BLaER1 treated with 17β-estradiol and CSF1 and Interleukin-3, amounts not matched to agents 10 nM and 100 nM (cell line): Measurements from ENCODE around the gene FAM228B.

ENCODE experiments used
- H3K27ac ChIP-seq, 11 experiments: shearing (Covaris generic); formaldehyde crosslinking; 2 replicates each; pipeline ENCODE4 v1.8.1; 2022
- H3K27me3 ChIP-seq, 11 experiments: shearing (Covaris generic); formaldehyde crosslinking; 2 replicates each; pipeline ENCODE4 v1.8.1; 2022
- H3K36me3 ChIP-seq, 11 experiments: shearing (Covaris generic); formaldehyde crosslinking; 2 replicates each; pipeline ENCODE4 v1.8.1; 2022
- H3K4me1 ChIP-seq, 10 experiments: shearing (Covaris generic); formaldehyde crosslinking; 2 replicates each; pipeline ENCODE4 v1.8.1; 2022
- H3K4me2 ChIP-seq, 11 experiments: shearing (Covaris generic); formaldehyde crosslinking; 2 replicates each; pipeline ENCODE4 v1.8.1; 2022
- H3K4me3 ChIP-seq, 10 experiments: shearing (Covaris generic); formaldehyde crosslinking; 2 replicates each; pipeline ENCODE4 v1.8.1; 2022
- H3K9ac ChIP-seq, 11 experiments: shearing (Covaris generic); formaldehyde crosslinking; 2 replicates each; pipeline ENCODE4 v1.8.1; 2022
- H3K9me3 ChIP-seq, 11 experiments: shearing (Covaris generic); formaldehyde crosslinking; replicated peaks in 1 of 11; 2 replicates each; pipeline ENCODE4 v1.8.1; 2022
- H4K20me1 ChIP-seq, 11 experiments: shearing (Covaris generic); formaldehyde crosslinking; 2 replicates each; pipeline ENCODE4 v1.8.1; 2022
- Cebpa-rat ChIP-seq, 11 experiments: shearing (Covaris generic); IDR thresholded peaks; 2 replicates each; pipeline ENCODE4 v1.8.1; 2022

The FAM228B gene

GRCh38 chr2:24123195-24123921 lies at the start of gene FAM228B, which contains the start of gene PFN4:
FAM228B (plus strand) TSS chr2:24123469; CDS start chr2:24124362, 893 bp downstream.
PFN4 (minus strand) TSS chr2:24123334; CDS start chr2:24122535, 799 bp downstream.
- H3K4me3 ChIP-seq: peak within 1 kb of the TSS; percentile 67 to 88 (median 77)
- 0 out of 22 replicates have a peak, but pooled peaks cover 0 to 6% (median 0%) of the 10 kb centered on the region in 11 experiments for H3K36me3 ChIP-seq

GRCh38 chr2:24073816-24074215 lies 49.5 kb upstream of the FAM228B start:
- Histone ChIP-seq H3K4me2 (no peak overlapping the region), H3K27ac (no peak overlapping the region), H3K4me1 (peaks cover 26 to 37% (median 32%) of the 10 kb centered on the region in 10 experiments), H3K27me3 (no peaks in the 10 kb centered on the region), H3K36me3 (peaks cover 46 to 60% (median 57%) of the 10 kb centered on the region in 11 experiments), H3K9me3 (no peaks in the 10 kb centered on the region), H3K4me3 (no peak overlapping the region), H4K20me1 (peaks cover 11 to 78% (median 33%) of the 10 kb centered on the region in 11 experiments; a peak in 16 of 22 replicates), H3K9ac (no peak overlapping the region; a peak in 1 of 22 replicates)
- TF ChIP-seq Cebpa-rat (IDR thresholded peaks at IDR 0.05): no peak

More at GRCh38 chr2:24123195-24123921, at the start of gene FAM228B, which contains the start of gene PFN4:
- no peaks in the 10 kb centered on the region for H3K9me3 ChIP-seq
- TF ChIP-seq Cebpa-rat (IDR thresholded peaks at IDR 0.05): no peak
- peak within 1 kb of the TSS; percentile 82 to 93 (median 90) for H3K9ac ChIP-seq
- peak within 1 kb of the TSS; percentile 79 to 92 (median 87) for H3K27ac ChIP-seq
- no peaks in the 10 kb centered on the region for H4K20me1 ChIP-seq
- peak within 1 kb of the TSS; percentile 79 to 96 (median 89) for H3K4me2 ChIP-seq
- peaks cover 13 to 26% (median 19%) of the 10 kb centered on the region in 10 experiments for H3K4me1 ChIP-seq
- H3K27me3 ChIP-seq: no peaks in the 10 kb centered on the region

- H3K36me3 ChIP-seq: peaks cover 36 to 59% (median 48%) of the 10 kb centered on the region in 11 experiments
- no peaks in the 10 kb centered on the region for H3K9me3 ChIP-seq
- H3K9ac ChIP-seq: peak overlapping the region; percentile 81 to 94 (median 91)
- H3K27me3 ChIP-seq: no peaks in the 10 kb centered on the region
- H3K27ac ChIP-seq: peak overlapping the region in 10 of 11 experiments; percentile 71 to 91 (median 84); a peak in 18 of 22 replicates
- no peak for TF ChIP-seq Cebpa-rat (IDR thresholded peaks at IDR 0.05)
- H3K4me2 ChIP-seq: peak overlapping the region; percentile 76 to 97 (median 89)
- peaks cover 24 to 38% (median 29%) of the 10 kb centered on the region in 10 experiments for H3K4me1 ChIP-seq
- peaks cover 4 to 68% (median 21%) of the 10 kb centered on the region in 11 experiments; a peak in 16 of 22 replicates for H4K20me1 ChIP-seq
- peak overlapping the region; percentile 73 to 100 (median 87) for H3K4me3 ChIP-seq
Observed at GRCh38 chr2:24075259-24075658, 48.0 kb upstream of the FAM228B start.

DNA sequence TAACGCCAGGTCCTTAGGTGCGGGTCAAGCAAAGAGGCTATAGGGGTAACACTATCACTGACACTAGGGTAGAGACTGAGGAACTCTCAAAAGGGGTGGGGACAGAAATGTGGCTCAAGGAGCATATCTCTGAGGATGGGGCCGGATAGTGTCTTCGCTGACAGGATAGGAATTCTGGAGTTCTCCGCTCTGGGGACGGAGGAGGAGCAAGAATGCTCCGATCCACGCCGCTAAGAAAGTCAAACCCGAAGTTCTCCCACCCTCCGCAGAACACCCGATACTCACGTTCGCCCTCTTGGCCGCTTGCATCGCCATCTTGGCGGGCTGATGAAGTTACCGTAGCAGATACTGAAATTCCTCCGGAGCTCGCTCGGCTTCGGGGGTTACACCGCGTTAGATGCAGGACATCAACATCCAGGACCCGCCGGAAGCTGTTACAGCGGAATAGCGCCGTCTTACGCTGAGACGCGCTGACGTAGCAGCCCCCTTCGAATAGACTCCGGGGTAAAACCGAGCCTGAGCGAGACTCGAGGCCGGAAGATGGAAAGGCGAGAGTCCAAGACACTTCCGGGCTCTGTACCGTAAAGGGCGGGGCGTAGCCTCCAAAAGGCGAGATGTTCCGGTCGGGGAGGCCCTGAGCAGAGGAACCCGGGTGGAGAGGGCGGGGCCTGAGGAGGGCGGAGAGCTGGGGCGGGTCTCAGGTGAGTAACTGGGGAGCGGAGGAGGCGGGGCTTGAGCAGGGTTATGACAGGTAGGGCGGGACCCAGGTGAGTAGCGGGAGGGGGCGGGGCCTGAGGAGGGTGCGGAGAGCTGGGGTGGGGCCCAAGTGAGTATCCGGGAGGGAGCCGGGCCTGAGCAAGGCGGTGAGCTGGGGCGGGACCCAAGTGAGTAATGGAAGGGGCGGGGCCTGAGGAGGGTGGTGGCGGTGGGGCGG lies 47.1 kb upstream of the FAM228B start, which contains the start of gene SF3B6:
SF3B6 (minus strand) TSS at position 412 of the 934 bp plus-strand sequence; CDS start at position 315, 97 bp downstream.
- Histone ChIP-seq H3K27ac (peak within 1 kb of the TSS; percentile 71 to 91 (median 83)), H3K27me3 (no peaks in the 10 kb centered on the region), H4K20me1 (peaks cover 0 to 59% (median 17%) of the 10 kb centered on the region in 11 experiments; a peak in 15 of 22 replicates), H3K4me2 (peak within 1 kb of the TSS; percentile 90 to 98 (median 94)), H3K9ac (peak within 1 kb of the TSS; percentile 81 to 94 (median 91)), H3K4me1 (peaks cover 24 to 43% (median 29%) of the 10 kb centered on the region in 10 experiments), H3K4me3 (peak within 1 kb of the TSS; percentile 73 to 100 (median 87)), H3K36me3 (peaks cover 31 to 57% (median 43%) of the 10 kb centered on the region in 11 experiments), H3K9me3 (no peaks in the 10 kb centered on the region)
- no peak for TF ChIP-seq Cebpa-rat (IDR thresholded peaks at IDR 0.05)

- Histone ChIP-seq H3K9ac (peak overlapping the region; percentile 81 to 94 (median 91)), H4K20me1 (peaks cover 0 to 51% (median 12%) of the 10 kb centered on the region in 11 experiments; a peak in 14 of 22 replicates), H3K36me3 (peaks cover 26 to 57% (median 43%) of the 10 kb centered on the region in 11 experiments), H3K27me3 (no peaks in the 10 kb centered on the region), H3K27ac (peak overlapping the region; percentile 71 to 91 (median 83)), H3K9me3 (no peaks in the 10 kb centered on the region), H3K4me1 (peaks cover 24 to 51% (median 29%) of the 10 kb centered on the region in 10 experiments), H3K4me2 (peak overlapping the region; percentile 85 to 98 (median 93)), H3K4me3 (peak overlapping the region; percentile 73 to 100 (median 87))
- TF ChIP-seq Cebpa-rat (IDR thresholded peaks at IDR 0.05): no peak
Observed at GRCh38 chr2:24076849-24077534, 46.3 kb upstream of the FAM228B start.

DNA sequence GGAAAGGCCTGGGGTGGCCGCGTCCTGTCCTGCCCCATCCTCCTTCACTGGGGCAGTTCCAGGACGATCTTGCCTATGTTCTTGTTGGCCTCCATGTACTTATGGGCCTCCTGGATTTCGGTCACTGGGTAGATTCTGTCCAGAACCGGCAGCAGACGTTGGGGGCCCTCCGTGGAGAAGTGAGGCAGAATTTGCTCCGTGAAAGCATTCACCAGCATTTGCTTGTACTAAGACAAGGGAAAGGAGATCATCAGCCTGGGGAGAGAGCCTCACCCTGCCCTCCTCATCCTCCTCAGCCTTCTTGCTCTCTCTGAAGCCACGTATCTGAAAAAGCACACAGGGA lies 45.8 kb upstream of the FAM228B start:
- no peak for TF ChIP-seq Cebpa-rat (IDR thresholded peaks at IDR 0.05)
- Histone ChIP-seq H3K9me3 (no peaks in the 10 kb centered on the region), H3K4me1 (peaks cover 24 to 56% (median 29%) of the 10 kb centered on the region in 10 experiments), H4K20me1 (peaks cover 0 to 46% (median 7%) of the 10 kb centered on the region in 11 experiments; a peak in 10 of 22 replicates), H3K27ac (peak overlapping the region; percentile 71 to 91 (median 83)), H3K36me3 (peaks cover 20 to 57% (median 41%) of the 10 kb centered on the region in 11 experiments), H3K9ac (peak overlapping the region; percentile 81 to 94 (median 91)), H3K27me3 (no peaks in the 10 kb centered on the region), H3K4me2 (peak overlapping the region; percentile 85 to 98 (median 93)), H3K4me3 (peak overlapping the region; percentile 73 to 100 (median 87))

GRCh38 chr2:24077879-24078278 lies 45.4 kb upstream of the FAM228B start:
- no peaks in the 10 kb centered on the region for H3K9me3 ChIP-seq
- no peak for TF ChIP-seq Cebpa-rat (IDR thresholded peaks at IDR 0.05)
- peaks cover 24 to 60% (median 31%) of the 10 kb centered on the region in 10 experiments for H3K4me1 ChIP-seq
- peak overlapping the region; percentile 71 to 91 (median 83); a peak in 21 of 22 replicates for H3K27ac ChIP-seq
- H3K36me3 ChIP-seq: peaks cover 17 to 57% (median 41%) of the 10 kb centered on the region in 11 experiments
- peak overlapping the region; percentile 81 to 94 (median 91) for H3K9ac ChIP-seq
- H4K20me1 ChIP-seq: peaks cover 0 to 42% (median 4%) of the 10 kb centered on the region in 11 experiments; a peak in 10 of 22 replicates
- H3K4me3 ChIP-seq: peak overlapping the region; percentile 73 to 100 (median 87)
- H3K27me3 ChIP-seq: no peaks in the 10 kb centered on the region
- peak overlapping the region; percentile 85 to 98 (median 93) for H3K4me2 ChIP-seq

DNA sequence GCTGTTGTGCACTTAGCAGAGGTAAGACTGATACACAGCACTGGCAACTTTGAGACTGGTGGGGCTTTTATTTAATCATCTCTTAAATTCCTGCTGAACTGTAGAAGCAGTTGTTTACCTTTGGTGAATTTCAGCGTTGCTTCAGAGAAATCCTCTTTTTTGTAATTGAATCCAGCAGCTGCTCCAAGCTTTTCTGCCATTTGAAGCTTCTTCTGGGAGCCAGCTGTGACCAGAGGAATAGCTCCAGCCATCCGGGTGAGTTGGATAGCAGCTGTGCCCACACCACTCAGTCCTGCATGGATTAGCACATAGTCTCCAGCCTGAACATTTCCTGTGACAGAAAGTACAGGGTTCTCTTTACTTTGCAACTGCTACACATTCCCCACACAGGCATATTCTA lies 42.6 kb upstream of the FAM228B start:
- TF ChIP-seq Cebpa-rat (IDR thresholded peaks at IDR 0.05): no peak
- H3K4me1 ChIP-seq: peaks cover 25 to 58% (median 36%) of the 10 kb centered on the region in 10 experiments

More for the DNA sequence above, 42.6 kb upstream of the FAM228B start:
- Histone ChIP-seq H3K9me3 (no peaks in the 10 kb centered on the region), H3K27me3 (no peaks in the 10 kb centered on the region), H3K9ac (no peak overlapping the region), H3K4me3 (no peak overlapping the region), H3K27ac (no peak overlapping the region), H3K36me3 (peaks cover 0 to 46% (median 26%) of the 10 kb centered on the region in 11 experiments; a peak in 17 of 22 replicates), H3K4me2 (no peak overlapping the region), H4K20me1 (peaks cover 0 to 14% (median 0%) of the 10 kb centered on the region in 11 experiments; a peak in 4 of 22 replicates)
